Endothelial cell of umbilical vein (primary cell): ENCODE data around the gene PTPN12. TPM values are rescaled to one million over a fixed set of nuclear protein-coding genes. Genes with fewer than 3 reads are reported as not detected.

Experiments used
- BruUV-seq: library from RNA; stranded (reverse); fragments of 400-500 nt; replicated peaks from 2 replicates; lab custom pipeline; 2021; lab: Mats Ljungman, UMichigan
- CTCF ChIA-PET: fragments of 300-600, 350-600 bp; sonication (Branson Sonifier 250); formaldehyde crosslinking; loops from one replicate; lab custom pipeline; 2021; ENCODE audit warnings: antibody characterized with exemption, inconsistent platforms; lab: Charles Lee
- POLR2A ChIA-PET: fragments of 300-600, 350-600 bp; sonication (Branson Sonifier 250); formaldehyde crosslinking; loops from one replicate; lab custom pipeline; 2021; ENCODE audit warnings: antibody characterized with exemption, inconsistent platforms; lab: Charles Lee
- DNase-seq: peaks from one replicate; pipeline ENCODE4 v3.0.0-alpha.2; 2011; ENCODE audit warnings: low read depth, low spot score
- FAIRE-seq: peaks from 2 replicates; lab custom pipeline; 2011; peaks lifted over from hg19 to GRCh38; lab: Jason Lieb, UNC
- H2AFZ ChIP-seq: 2 replicates; pipeline ENCODE4 v1.6.0; 2012; ENCODE audit warnings: low read depth, low read length, control low read depth, inconsistent platforms
- H3K27ac ChIP-seq: 2 replicates; pipeline ENCODE4 v1.5.1; 2011; ENCODE audit warnings: low read depth, mild to moderate bottlenecking, control low read depth, low read length, moderate library complexity; ENCODE audit not compliant: insufficient read depth
- H3K27me3 ChIP-seq, 2 experiments: 2 replicates each; pipeline versions ENCODE4 v1.6.0 to v1.6.1; 2011; ENCODE audit warnings: low read length in 2 of 2, mixed read lengths in 1 of 2; ENCODE audit not compliant: control insufficient read depth in 2 of 2, insufficient read depth in 2 of 2
- H3K36me3 ChIP-seq, 2 experiments: 2 replicates in 1 of 2; 3 replicates in 1 of 2; pipeline ENCODE4 v1.5.1; 2011; ENCODE audit warnings: low read length in 2 of 2, mild to moderate bottlenecking in 1 of 2, moderate library complexity in 1 of 2; ENCODE audit not compliant: control insufficient read depth in 2 of 2, insufficient read depth in 2 of 2; ENCODE audit errors: extremely low read depth in 1 of 2
- H3K4me1 ChIP-seq: 3 replicates; pipeline ENCODE4 v1.5.1; 2011; ENCODE audit warnings: mild to moderate bottlenecking, low read length; ENCODE audit not compliant: control insufficient read depth, insufficient read depth; ENCODE audit errors: extremely low read depth
- H3K4me2 ChIP-seq: 2 replicates; pipeline ENCODE4 v1.6.1; 2011; ENCODE audit warnings: low read length, control low read depth, mixed read lengths; ENCODE audit not compliant: insufficient read depth
- H3K4me3 ChIP-seq, 3 experiments: fragments of 200-600 bp in 1 of 3; sonication (generic), shearing (Covaris generic) in 1 of 3; replicated peaks in 1 of 3; 2 replicates each; pipeline ENCODE4 v1.5.1; 2011 to 2016; ENCODE audit warnings: control low read depth in 3 of 3, low read length in 3 of 3, mild to moderate bottlenecking in 2 of 3, inconsistent platforms in 1 of 3, low read depth in 1 of 3, moderate library complexity in 1 of 3; ENCODE audit not compliant: insufficient read depth in 1 of 3
- H3K79me2 ChIP-seq: 2 replicates; pipeline ENCODE4 v1.6.0; 2012; ENCODE audit warnings: low read length, inconsistent platforms; ENCODE audit not compliant: control insufficient read depth, insufficient read depth
- H3K9ac ChIP-seq: replicated peaks from 2 replicates; pipeline ENCODE3; 2011; ENCODE audit warnings: low read length, control low read depth; ENCODE audit not compliant: insufficient read depth; ENCODE audit errors: extremely low read depth
- H3K9me1 ChIP-seq: replicated peaks from 3 replicates; pipeline ENCODE4 v1.6.0; 2011; ENCODE audit warnings: mild to moderate bottlenecking, low read length; ENCODE audit not compliant: control insufficient read depth, insufficient read depth; ENCODE audit errors: extremely low read depth
- H3K9me3 ChIP-seq: replicated peaks from 2 replicates; pipeline ENCODE4 v1.5.1; 2012; ENCODE audit warnings: low read length, inconsistent platforms; ENCODE audit not compliant: control insufficient read depth, insufficient read depth
- H4K20me1 ChIP-seq: replicated peaks from 2 replicates; pipeline ENCODE3; 2011; ENCODE audit warnings: mild to moderate bottlenecking, low read length; ENCODE audit not compliant: control insufficient read depth, insufficient read depth; ENCODE audit errors: extremely low read depth
- EZH2 ChIP-seq: IDR thresholded peaks from 2 replicates; pipeline ENCODE4 v1.6.1; 2012; ENCODE audit warnings: borderline replicate concordance, low read depth, mild to moderate bottlenecking, moderate library complexity, low read length, inconsistent platforms; ENCODE audit not compliant: severe bottlenecking
- FOS ChIP-seq: IDR thresholded peaks from 2 replicates; pipeline ENCODE4 v1.6.1; 2011; ENCODE audit warnings: mild to moderate bottlenecking, low read length, moderate library complexity, borderline replicate concordance; ENCODE audit not compliant: insufficient read depth
- GATA2 ChIP-seq: IDR thresholded peaks from 2 replicates; pipeline ENCODE4 v1.7.0; 2011; ENCODE audit warnings: low read depth, mild to moderate bottlenecking, moderate library complexity, mixed read lengths, low read length; ENCODE audit not compliant: insufficient read length, insufficient read depth
- JUN ChIP-seq: IDR thresholded peaks from 2 replicates; pipeline ENCODE4 v1.6.1; 2011; ENCODE audit warnings: borderline replicate concordance, low read depth; ENCODE audit not compliant: insufficient read length, insufficient read depth
- MYC ChIP-seq: IDR thresholded peaks from one replicate; pipeline ENCODE4 v1.6.1; 2011; ENCODE audit warnings: mild to moderate bottlenecking, low read depth, low read length
- POLR2A ChIP-seq: IDR thresholded peaks from 2 replicates; pipeline ENCODE4 v1.6.1; 2012; ENCODE audit warnings: low read depth, mild to moderate bottlenecking, control low read depth, low read length
- POLR2AphosphoS5 ChIP-seq: IDR thresholded peaks from 2 replicates; pipeline ENCODE4 v1.6.1; 2012; ENCODE audit warnings: low read depth, mild to moderate bottlenecking, control low read depth, low read length, moderate library complexity; ENCODE audit not compliant: insufficient read depth
- dilution Hi-C: fragments of 300-500 bp; cut with MboI; formaldehyde crosslinking; loops from one replicate; pipeline ENCODE4 v1.15.0; 2019; ENCODE audit warnings: low sequenced_read_pairs; ENCODE audit not compliant: extremely low pct_ligation_motif_present
- intact Hi-C: fragments of 100-400 bp; cut with micrococcal nuclease; formaldehyde crosslinking; loops from one replicate; pipeline ENCODE4 v1.10.0; 2022
- polyA plus RNA-seq, 4 experiments: library from polyadenylated mRNA; depleted of rRNA in 3 of 4; stranded (reverse) in 3 of 4; unstranded in 1 of 4; fragments of >200 nt; gene quantifications; 2 replicates each; pipeline versions ENCODE4 v1.2.1 to v1.2.3, GENCODE V29; 2011 to 2012; ENCODE audit warnings: missing spikeins in 1 of 4
- total RNA-seq: library from RNA; stranded (reverse); gene quantifications from 2 replicates; pipeline ENCODE4 v1.2.3, GENCODE V29; 2021
- TF ChIP-seq, protein P1 (sequence below), 2 donors: IDR thresholded peaks; 1 replicate in 1 of 2; 2 replicates in 1 of 2; pipeline ENCODE4 v1.5.1; 2011; ENCODE audit warnings: low read length in 2 of 2, mild to moderate bottlenecking in 2 of 2, moderate library complexity in 2 of 2, control low read depth in 1 of 2, inconsistent platforms in 1 of 2, low read depth in 1 of 2; ENCODE audit not compliant: insufficient read depth in 1 of 2; ENCODE audit errors: extremely low read depth in 1 of 2
- TF ChIP-seq, protein P2 (sequence below): IDR thresholded peaks from 2 replicates; pipeline ENCODE4 v1.6.1; 2011; ENCODE audit not compliant: insufficient read depth, insufficient read length

PTPN12 gene
- total and polyA plus RNA-seq, 2 donors (not counting 3 experiments of a cell fraction or from before 2014, with no cell fraction given), result 30.6 to 137 TPM

DNA sequence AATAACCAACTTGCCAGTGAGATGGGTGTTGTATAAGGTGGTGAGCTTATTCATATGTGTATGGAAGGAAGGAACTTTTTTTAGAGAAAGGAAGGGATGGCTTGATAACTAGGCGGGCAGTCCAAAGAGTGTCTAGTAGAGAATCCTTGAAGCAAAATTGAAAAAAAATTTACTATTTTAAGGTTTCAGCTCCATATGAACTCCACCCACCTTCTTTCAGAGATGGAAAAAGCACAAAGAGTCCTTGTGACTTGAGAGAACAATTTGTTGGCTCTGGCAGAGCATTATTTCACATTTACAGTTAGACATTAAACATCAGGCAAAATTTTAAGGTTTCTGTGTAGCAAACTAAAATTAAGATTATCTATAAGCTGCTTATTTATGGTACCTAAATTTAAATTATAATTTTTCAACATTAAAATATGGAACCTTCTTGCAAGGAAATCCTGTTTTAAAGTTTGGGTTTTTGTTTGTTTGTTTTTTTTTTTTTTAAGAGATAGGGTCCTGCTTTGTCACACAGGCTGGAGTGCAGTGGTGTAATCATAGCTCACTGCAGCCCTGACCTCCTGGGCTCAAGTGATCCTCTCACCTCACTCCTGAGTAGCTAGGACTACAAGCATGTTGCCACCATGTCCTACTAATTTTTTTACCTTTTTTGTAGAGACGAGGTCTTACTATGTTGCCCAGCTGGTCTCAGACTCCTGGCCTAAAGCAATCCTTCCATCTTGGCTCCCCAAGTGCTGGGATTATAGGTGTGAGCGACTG lies 12.2 kb downstream of the PTPN12 start:
- no peak for DNase-seq
- dilution Hi-C loops (no loop called here), intact Hi-C loops (no loop called here)
- no peak for TF ChIP-seq POLR2AphosphoS5
- TF ChIP-seq, protein P1, sequence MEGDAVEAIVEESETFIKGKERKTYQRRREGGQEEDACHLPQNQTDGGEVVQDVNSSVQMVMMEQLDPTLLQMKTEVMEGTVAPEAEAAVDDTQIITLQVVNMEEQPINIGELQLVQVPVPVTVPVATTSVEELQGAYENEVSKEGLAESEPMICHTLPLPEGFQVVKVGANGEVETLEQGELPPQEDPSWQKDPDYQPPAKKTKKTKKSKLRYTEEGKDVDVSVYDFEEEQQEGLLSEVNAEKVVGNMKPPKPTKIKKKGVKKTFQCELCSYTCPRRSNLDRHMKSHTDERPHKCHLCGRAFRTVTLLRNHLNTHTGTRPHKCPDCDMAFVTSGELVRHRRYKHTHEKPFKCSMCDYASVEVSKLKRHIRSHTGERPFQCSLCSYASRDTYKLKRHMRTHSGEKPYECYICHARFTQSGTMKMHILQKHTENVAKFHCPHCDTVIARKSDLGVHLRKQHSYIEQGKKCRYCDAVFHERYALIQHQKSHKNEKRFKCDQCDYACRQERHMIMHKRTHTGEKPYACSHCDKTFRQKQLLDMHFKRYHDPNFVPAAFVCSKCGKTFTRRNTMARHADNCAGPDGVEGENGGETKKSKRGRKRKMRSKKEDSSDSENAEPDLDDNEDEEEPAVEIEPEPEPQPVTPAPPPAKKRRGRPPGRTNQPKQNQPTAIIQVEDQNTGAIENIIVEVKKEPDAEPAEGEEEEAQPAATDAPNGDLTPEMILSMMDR (IDR thresholded peaks at IDR 0.05; ENCODE audit: extremely low read depth in 1 of 2, insufficient read depth in 1 of 2, low read depth in 1 of 2, low read length in 2 of 2), result no peak
- TF ChIP-seq MYC, result no peak
- TF ChIP-seq POLR2A, result no peak
- no peak for TF ChIP-seq GATA2
- no peak for TF ChIP-seq EZH2
- TF ChIP-seq FOS, result no peak
- TF ChIP-seq, protein P2, sequence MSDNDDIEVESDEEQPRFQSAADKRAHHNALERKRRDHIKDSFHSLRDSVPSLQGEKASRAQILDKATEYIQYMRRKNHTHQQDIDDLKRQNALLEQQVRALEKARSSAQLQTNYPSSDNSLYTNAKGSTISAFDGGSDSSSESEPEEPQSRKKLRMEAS, result no peak
- TF ChIP-seq JUN, result no peak
- no peak overlapping the region for H3K4me3 ChIP-seq
- ChIA-PET CTCF (interaction anchor here (0.6 to 3.9 kb wide), 4 partner anchors 9 to 217 kb away, joined by 3 to 17 read pairs (median 4); no protein-coding TSS in a partner anchor), POLR2A (interaction anchor here (0.7 to 1.3 kb wide), 2 partner anchors 10 to 12 kb away, joined by 3 to 5 read pairs; partner anchors contain the start of gene PTPN12)
- H3K9me3 ChIP-seq, result no peaks in the 10 kb centered on the region
- H3K79me2 ChIP-seq, result peaks cover 100% of the 10 kb centered on the region
- no TSS peak for BruUV-seq
- no peaks in the 10 kb centered on the region for H3K27me3 ChIP-seq
- FAIRE-seq, result no peak
- no peak overlapping the region for H3K9ac ChIP-seq
- peaks cover 50% of the 10 kb centered on the region for H4K20me1 ChIP-seq
- H3K27ac ChIP-seq, result no peak overlapping the region
- peaks cover 35% of the 10 kb centered on the region for H3K4me1 ChIP-seq
- peak overlapping the region; percentile 33 for H3K4me2 ChIP-seq
- no peaks in the 10 kb centered on the region for H3K9me1 ChIP-seq
- peaks cover 0 to 2% of the 10 kb centered on the region in 2 experiments for H3K36me3 ChIP-seq
- H2AFZ ChIP-seq, result no peak overlapping the region
